Measurements from ENCODE around the gene PRKCA.
"Not testable (repeated sequence)": the region's sequence is repeated elsewhere in the genome, so short reads cannot be mapped to it uniquely, and the experiment has no call there.

The PRKCA gene

GRCh38 chr17:66450008-66450851 lies 147.8 kb downstream of the PRKCA start:
- H3K4me1 ChIP-seq (ENCODE audit: insufficient read depth, poor library complexity, severe bottlenecking), result no peaks in the 10 kb centered on the region
- no peak overlapping the region for H3K27ac ChIP-seq (ENCODE audit: poor library complexity, severe bottlenecking)

GRCh38 chr17:66450852-66451158 lies 148.4 kb downstream of the PRKCA start:
- no peak overlapping the region for H3K4me3 ChIP-seq (ENCODE audit: severe bottlenecking)
- TF ChIP-seq, protein P1, sequence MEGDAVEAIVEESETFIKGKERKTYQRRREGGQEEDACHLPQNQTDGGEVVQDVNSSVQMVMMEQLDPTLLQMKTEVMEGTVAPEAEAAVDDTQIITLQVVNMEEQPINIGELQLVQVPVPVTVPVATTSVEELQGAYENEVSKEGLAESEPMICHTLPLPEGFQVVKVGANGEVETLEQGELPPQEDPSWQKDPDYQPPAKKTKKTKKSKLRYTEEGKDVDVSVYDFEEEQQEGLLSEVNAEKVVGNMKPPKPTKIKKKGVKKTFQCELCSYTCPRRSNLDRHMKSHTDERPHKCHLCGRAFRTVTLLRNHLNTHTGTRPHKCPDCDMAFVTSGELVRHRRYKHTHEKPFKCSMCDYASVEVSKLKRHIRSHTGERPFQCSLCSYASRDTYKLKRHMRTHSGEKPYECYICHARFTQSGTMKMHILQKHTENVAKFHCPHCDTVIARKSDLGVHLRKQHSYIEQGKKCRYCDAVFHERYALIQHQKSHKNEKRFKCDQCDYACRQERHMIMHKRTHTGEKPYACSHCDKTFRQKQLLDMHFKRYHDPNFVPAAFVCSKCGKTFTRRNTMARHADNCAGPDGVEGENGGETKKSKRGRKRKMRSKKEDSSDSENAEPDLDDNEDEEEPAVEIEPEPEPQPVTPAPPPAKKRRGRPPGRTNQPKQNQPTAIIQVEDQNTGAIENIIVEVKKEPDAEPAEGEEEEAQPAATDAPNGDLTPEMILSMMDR (IDR thresholded peaks at IDR 0.05; ENCODE audit: poor library complexity, severe bottlenecking), result no peak
- H3K36me3 ChIP-seq (ENCODE audit: low read depth), result no peaks in the 10 kb centered on the region
- no peak for ATAC-seq (ENCODE audit: low read depth)
- H3K9me3 ChIP-seq (ENCODE audit: severe bottlenecking), result no peaks in the 10 kb centered on the region
- no peak overlapping the region for H3K27ac ChIP-seq (ENCODE audit: poor library complexity, severe bottlenecking)
- DNase-seq (ENCODE audit: low spot score), result no peak
- no peaks in the 10 kb centered on the region for H3K27me3 ChIP-seq (ENCODE audit: insufficient read depth, poor library complexity, severe bottlenecking)
- no peaks in the 10 kb centered on the region for H3K4me1 ChIP-seq (ENCODE audit: insufficient read depth, poor library complexity, severe bottlenecking)

More at GRCh38 chr17:66450008-66450851, 147.8 kb downstream of the PRKCA start:
- TF ChIP-seq, protein P1 (IDR thresholded peaks at IDR 0.05; ENCODE audit: poor library complexity, severe bottlenecking), result no peak
- no peaks in the 10 kb centered on the region for H3K27me3 ChIP-seq (ENCODE audit: insufficient read depth, poor library complexity, severe bottlenecking)
- no peak for DNase-seq (ENCODE audit: low spot score)
- H3K36me3 ChIP-seq (ENCODE audit: low read depth), result no peaks in the 10 kb centered on the region
- ATAC-seq (ENCODE audit: low read depth), result no peak
- no peaks in the 10 kb centered on the region for H3K9me3 ChIP-seq (ENCODE audit: severe bottlenecking)
- H3K4me3 ChIP-seq (ENCODE audit: severe bottlenecking), result no peak overlapping the region

DNA sequence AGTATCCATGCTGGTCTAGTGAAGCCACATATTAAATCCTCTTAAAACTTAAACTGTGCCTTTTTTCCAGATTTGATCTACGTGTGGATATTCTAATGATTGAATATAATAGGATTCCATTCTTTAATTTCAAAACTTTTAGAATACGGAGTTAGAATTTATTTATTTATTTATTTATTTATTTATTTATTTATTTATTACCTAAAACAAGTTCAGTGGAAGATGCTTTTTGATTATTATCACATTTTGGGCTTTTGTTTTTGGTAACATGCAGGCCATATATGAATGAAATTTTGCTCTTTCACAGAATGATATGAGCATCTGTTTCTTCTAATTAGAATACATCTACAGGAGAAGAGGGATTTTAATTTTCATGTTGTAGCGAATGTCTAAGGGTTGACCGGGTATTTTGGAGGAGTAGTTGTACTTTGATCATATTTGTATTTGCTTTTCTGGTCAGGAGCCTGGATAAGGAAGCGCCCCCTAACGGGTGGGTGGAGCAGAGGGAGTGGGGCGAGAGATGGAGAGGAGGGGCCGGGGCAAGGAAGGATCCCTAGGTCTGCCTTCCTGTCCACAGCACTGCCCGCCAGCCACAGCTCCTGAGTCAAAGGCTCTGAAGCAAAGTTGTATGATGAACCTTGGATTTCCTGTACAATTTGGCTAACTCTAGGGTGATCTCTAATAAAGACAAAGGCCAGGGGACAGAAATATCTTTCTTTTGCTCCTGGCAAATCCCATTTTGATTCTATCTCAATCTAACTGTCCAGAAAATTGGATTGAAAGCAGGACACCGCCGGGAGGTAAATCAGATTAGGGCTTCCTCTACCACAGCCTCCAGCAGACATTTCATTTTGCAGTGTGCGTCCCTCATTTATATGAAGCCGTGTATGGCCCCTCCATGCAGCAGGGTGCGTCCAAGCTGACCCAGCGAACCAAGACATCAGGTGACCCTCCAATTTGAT lies 149.1 kb downstream of the PRKCA start:
- no peaks in the 10 kb centered on the region for H3K36me3 ChIP-seq (ENCODE audit: low read depth)
- H3K9me3 ChIP-seq (ENCODE audit: severe bottlenecking), result no peaks in the 10 kb centered on the region
- H3K27me3 ChIP-seq (ENCODE audit: insufficient read depth, poor library complexity, severe bottlenecking), result no peaks in the 10 kb centered on the region
- H3K4me1 ChIP-seq (ENCODE audit: insufficient read depth, poor library complexity, severe bottlenecking), result no peaks in the 10 kb centered on the region
- no peak overlapping the region for H3K27ac ChIP-seq (ENCODE audit: poor library complexity, severe bottlenecking)
- ATAC-seq (ENCODE audit: low read depth) (no peak), DNase-seq (ENCODE audit: low spot score) (no peak)
- H3K4me3 ChIP-seq (ENCODE audit: severe bottlenecking), result no peak overlapping the region
- TF ChIP-seq, protein P1 (IDR thresholded peaks at IDR 0.05; ENCODE audit: poor library complexity, severe bottlenecking), result no peak

- no peaks in the 10 kb centered on the region for H3K27me3 ChIP-seq (ENCODE audit: insufficient read depth, poor library complexity, severe bottlenecking)
- no peak for ATAC-seq (ENCODE audit: low read depth)
- H3K4me3 ChIP-seq (ENCODE audit: severe bottlenecking), result no peak overlapping the region
- no peaks in the 10 kb centered on the region for H3K36me3 ChIP-seq (ENCODE audit: low read depth)
- DNase-seq (ENCODE audit: low spot score), result no peak
- H3K27ac ChIP-seq (ENCODE audit: poor library complexity, severe bottlenecking), result no peak overlapping the region
- no peaks in the 10 kb centered on the region for H3K9me3 ChIP-seq (ENCODE audit: severe bottlenecking)
- TF ChIP-seq, protein P1 (IDR thresholded peaks at IDR 0.05; ENCODE audit: poor library complexity, severe bottlenecking), result no peak
- peaks cover 8% of the 10 kb centered on the region for H3K4me1 ChIP-seq (ENCODE audit: insufficient read depth, poor library complexity, severe bottlenecking)
These were observed 152.6 kb downstream of the PRKCA start for GRCh38 chr17:66455060-66455459.

GRCh38 chr17:66457499-66457898 lies 155.1 kb downstream of the PRKCA start:
- H3K27ac ChIP-seq (ENCODE audit: poor library complexity, severe bottlenecking); H3K36me3 ChIP-seq (ENCODE audit: low read depth); H3K4me3 ChIP-seq (ENCODE audit: severe bottlenecking); H3K27me3 ChIP-seq (ENCODE audit: insufficient read depth, poor library complexity, severe bottlenecking); ATAC-seq (ENCODE audit: low read depth); DNase-seq (ENCODE audit: low spot score); H3K9me3 ChIP-seq (ENCODE audit: severe bottlenecking): not testable (repeated sequence)
- H3K4me1 ChIP-seq (ENCODE audit: insufficient read depth, poor library complexity, severe bottlenecking), result peaks cover 27% of the 10 kb centered on the region

Data from RWPE2 (cell line).